PC-9 (cell line): Measurements from ENCODE around the gene CRISPLD2.

Experiments used
- EZH2 ChIP-seq: fragments of 200-600 bp; sonication (generic); IDR thresholded peaks from 2 replicates; pipeline ENCODE4 v1.8.0; 2017; ENCODE audit warnings: antibody characterized with exemption, low read depth
- TF ChIP-seq, protein P1 (sequence below): fragments of 200-600 bp; sonication (generic); conservative IDR thresholded peaks from 2 replicates; pipeline ENCODE4 v1.6.1; 2017; ENCODE audit warnings: mixed run types, antibody characterized with exemption, mild to moderate bottlenecking, moderate library complexity

DNA sequence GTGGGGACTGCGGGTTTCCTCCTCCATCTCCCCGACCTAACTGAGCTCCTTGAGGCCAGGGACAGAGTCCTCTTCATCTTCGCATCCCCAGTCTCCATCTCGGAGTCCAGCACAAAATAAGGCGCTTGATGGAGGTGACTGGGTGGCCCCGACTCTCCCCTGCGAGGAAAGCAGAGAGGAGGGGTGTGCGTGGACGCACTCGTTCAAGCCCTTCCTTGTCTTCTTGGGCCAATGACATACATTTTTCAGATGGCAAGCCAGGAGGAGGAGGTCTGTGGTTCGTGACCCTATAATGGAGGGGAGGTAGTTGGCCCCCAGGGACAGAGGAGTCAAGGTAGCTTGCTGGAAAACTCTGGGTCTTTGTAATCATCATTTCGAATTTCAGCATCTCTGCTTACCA, 17.2 kb downstream of the CRISPLD2 start:
- TF ChIP-seq, protein P1, sequence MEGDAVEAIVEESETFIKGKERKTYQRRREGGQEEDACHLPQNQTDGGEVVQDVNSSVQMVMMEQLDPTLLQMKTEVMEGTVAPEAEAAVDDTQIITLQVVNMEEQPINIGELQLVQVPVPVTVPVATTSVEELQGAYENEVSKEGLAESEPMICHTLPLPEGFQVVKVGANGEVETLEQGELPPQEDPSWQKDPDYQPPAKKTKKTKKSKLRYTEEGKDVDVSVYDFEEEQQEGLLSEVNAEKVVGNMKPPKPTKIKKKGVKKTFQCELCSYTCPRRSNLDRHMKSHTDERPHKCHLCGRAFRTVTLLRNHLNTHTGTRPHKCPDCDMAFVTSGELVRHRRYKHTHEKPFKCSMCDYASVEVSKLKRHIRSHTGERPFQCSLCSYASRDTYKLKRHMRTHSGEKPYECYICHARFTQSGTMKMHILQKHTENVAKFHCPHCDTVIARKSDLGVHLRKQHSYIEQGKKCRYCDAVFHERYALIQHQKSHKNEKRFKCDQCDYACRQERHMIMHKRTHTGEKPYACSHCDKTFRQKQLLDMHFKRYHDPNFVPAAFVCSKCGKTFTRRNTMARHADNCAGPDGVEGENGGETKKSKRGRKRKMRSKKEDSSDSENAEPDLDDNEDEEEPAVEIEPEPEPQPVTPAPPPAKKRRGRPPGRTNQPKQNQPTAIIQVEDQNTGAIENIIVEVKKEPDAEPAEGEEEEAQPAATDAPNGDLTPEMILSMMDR, result no peak
- TF ChIP-seq EZH2, result no peak
